Activated CD4-positive, CD25-positive, alpha-beta regulatory T cell (primary cell): Measurements from ENCODE around the gene DNMBP.
"Not testable (repeated sequence)": the region's sequence is repeated elsewhere in the genome, so short reads cannot be mapped to it uniquely, and the experiment has no call there.

Source experiments
- DNase-seq, 4 experiments: peaks; one replicate each; lab custom pipeline; 2025; lab: John Stamatoyannopoulos, UW

Gene DNMBP

DNA sequence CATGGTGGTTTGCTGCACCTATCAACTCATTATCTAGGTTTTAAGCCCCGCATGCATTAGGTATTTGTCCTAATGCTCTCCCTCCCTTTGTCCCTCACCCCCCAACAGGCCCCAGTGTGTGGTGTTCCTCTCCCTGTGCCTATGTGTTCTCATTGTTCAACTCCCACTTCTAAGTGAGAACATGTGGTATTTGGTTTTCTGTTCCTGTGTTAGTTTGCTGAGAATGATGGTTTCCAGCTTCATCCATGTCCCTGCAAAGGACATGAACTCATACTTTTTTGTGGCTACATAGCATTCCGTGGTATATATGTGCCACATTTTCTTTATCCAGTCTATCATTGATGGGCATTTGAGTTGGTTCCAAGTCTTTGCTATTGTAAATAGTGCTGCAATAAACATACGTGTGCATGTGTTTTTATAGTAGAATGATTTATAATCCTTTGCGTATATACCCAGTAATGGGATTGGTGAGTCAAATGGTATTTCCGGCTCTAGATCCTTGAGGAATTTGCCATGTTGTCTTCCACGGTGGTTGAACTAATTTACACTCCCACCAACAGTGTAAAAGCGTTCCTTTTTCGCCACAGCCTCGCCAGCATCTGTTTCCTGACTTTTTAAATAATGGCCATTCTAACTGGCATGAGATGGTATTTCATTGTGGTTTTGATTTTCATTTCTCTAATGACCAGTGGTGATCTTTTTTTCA lies 146.1 kb downstream of the DNMBP start:
- DNase-seq: not testable (repeated sequence)

DNA sequence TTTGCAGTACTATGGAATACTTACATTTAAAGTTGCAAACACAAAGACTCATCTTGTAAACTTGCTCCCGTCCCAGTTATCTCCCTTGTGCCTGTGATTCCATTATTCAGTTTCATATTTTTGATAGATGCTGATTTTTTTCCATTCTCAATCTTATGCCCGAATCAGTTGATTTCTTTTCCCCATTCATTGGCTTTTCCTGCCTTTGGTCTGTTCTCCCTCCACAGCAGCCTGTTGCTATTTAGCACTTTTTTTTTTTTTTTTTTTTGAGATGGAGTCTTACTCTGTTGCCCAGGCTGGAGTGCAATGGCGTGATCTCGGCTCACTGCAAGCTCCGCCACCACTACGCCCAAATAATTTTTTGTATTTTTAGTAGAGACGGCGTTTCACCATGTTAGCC lies 149.3 kb downstream of the DNMBP start:
- DNase-seq: no peak

DNA sequence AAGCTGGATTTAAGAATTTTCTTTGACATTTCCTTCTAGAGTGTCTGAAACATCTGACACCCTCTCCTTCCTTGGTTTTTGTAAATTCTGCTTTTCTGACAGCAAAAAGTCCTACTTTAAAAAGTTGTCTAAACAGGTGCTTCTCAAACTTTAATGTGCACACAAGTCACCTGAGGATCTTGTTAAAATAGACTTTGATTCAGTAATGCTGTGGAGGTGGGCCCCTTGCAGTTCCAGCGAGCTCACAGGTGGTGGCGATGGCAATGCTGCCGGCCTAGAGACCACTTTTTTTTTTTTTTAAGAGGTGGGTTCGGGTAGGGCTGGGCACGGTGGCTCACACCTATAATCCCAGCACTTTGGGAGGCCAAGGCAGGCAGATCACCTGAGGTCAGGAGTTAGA lies 150.2 kb downstream of the DNMBP start:
- DNase-seq: no peak

DNA sequence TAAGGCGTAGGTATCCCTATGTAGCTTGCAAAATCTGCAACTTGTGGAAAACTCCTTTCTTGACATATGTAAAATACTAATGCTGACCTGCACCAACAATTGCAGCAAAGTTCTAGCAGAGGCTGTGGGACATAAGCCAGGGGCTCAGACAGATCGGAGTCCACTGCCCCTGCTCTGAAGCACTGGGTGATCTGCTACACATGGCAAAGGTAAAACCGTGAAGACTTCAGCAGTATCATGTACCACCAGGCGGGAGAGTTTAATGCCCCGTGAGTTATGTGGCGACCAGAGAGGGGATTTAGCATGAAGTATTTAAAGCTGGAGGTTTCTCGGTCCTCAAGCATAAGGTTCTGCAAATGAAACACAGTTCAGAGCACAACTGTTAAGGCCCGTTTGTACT lies 150.9 kb downstream of the DNMBP start:
- DNase-seq: no peak

DNA sequence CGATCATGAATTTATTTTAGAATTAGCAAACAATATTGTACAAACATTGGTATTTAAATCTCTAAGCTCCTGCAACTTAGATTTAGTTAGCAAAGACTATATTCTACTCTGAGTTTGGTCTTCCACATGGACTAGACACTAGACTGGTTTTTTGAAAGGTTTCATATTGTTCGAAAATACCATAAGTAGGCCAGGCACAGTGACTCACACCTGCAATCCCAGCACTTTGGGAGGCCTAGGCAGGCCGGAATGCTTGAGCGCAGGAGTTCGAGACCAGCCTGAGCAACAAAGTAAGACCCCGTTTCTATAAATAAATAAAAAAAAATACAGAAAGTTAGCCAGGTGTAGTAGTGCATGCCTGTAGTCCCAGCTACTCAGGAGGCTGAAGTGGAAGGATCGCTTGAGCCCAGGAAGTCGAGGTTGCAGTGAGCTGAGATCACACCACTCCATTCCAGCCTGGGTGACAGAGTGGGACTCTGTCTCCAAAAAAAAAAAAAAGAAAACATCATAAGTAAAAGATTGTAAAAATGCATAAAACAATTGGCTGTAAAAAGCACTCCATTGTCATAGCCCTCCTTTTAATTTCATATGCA lies 154.2 kb downstream of the DNMBP start:
- no peak for DNase-seq

DNA sequence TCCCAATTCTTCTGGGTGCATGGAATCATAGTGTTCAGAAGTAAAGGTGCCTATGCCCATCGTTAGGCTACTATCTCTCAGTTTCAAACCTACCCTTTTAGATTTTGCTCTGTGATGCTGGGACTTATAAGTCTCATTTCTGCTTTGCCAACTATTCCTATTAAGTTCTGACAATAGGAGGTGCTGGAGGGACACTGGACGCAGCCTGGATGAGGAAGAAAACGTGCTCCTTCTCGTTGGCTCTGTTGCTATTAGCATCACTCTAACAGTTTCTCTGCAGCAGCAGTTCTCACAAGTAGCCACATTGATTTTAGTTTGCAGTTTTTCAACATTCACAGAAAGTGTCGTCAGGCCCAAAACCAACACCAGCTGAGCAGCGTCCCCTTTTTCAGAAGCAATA lies 154.9 kb downstream of the DNMBP start:
- no peak for DNase-seq

DNA sequence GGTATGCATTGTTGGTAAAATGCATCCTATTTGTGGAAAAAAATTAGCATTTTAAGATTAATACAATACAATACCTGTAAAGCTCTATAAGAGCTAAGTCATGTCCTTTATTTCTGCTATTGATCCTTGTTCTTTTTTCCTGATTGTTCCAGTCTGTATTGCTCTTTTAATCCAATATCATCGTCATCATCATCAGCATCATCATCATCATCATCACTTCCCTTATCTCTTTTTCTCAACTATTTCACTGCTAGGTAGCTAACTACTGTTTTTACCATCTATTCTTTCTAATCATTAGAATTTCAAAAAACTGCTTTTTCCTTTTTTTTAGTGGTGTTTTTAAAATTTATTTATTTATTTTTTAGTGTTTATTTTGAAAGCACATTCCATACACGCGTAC lies 156.1 kb downstream of the DNMBP start:
- no peak for DNase-seq

DNA sequence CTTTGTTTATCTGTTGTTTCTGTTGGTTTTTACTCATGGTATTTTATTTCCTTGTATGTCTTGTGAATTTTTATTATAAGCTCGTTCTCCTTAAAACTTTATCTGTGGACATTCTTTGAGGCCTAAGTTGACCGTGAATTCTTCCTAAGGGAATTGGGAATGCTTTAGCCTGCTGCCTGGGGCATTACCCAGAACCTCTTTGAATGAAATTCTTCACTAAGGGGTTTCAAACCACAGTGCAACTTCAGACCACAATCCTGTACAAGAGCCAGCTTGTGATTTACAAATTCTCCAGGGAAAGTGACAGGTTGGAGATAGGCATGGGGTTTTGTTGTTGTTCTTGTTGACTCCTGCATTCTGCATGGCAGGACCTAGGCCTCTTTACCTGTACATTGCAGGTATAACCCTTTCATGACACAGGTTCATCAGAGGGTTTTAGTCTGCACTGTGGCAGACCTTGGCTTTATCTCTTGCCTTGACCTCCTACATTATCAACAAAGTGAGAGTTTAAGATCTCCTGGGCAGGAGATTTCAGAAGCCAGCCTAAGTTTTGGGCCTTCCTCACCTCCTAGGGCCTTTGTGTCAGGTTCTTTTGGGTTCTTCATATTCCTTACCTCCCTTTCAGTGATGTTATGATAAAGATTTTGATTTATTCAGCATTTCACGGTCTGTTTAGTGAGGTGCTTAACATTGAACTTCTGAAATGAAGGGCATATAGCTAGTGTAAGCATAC lies 157.1 kb downstream of the DNMBP start:
- DNase-seq: no peak

DNA sequence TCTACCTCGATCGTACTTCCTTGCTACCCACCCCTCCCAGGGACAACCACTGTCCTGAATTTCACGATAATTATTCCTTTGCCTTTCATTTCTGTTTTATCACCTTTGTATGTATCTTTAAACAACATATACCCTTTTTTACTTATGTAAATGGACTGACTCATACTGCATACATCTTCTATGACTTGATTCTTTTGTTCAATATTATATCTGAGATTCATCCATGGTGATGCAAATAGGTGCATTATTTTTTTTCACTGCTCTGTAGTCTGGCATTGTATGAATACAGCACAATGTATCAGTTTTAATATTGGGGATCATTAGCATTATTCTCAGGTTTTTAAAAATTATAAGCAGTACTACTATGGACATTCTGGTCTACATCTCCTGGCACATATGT lies 157.9 kb downstream of the DNMBP start:
- no peak for DNase-seq

DNA sequence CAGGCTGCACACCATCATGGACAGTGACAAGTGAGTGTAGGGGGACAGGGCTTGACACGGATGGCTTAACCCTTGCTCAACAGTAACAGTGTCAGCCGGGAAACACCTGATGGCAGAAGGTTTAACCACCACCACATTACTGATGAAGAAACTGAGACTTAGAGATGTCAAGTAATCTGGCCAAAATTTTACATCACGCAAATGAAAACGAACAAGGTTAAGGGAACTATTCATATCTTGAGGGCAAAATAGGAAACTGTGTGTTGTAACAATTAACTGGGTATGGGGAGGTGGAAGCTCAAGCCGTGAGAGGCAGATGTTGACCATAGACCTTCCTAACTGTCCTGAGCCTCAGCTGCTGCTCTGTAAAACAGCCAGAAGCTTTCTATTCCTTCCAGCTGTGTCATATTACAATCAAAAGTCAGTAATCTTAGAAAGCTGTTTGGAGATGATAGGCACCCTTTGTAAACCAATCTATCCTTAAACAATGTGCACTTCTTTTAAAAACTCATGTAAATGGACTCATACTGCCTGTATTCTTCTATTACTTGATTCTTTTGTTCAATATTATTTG lies 158.9 kb downstream of the DNMBP start:
- no peak for DNase-seq

DNA sequence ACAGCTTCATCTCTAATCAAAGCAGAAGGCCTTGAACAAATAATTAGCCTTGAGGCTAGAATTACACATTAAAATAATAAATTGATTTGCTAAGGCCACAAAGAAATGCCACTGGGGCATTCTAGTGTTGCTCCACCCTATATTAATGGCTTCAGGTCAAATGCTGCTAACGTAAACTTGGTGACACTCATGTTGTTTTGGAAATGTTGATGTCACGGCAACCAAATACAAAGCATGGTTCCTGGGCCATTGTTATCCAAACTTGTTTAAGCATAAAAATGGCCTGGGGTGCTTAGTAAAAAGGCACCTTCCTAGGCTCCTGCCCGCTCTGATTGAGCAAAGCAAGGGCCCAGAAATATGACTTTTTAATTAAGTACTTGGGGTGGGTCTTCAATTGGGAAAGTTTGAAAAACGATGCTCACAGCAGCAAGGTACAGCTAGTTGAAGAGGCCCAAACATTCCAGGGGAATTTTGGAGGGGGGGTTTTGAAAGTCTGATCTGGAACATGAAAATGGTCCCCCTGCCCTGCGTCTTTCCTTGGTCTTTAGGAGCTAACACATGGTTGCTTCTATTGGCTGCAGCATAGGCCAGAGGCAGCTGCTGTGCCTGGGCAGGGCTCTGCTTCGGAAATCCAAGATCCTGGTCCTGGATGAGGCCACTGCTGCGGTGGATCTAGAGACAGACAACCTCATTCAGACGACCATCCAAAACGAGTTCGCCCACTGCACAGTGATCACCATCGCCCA lies 159.6 kb downstream of the DNMBP start:
- DNase-seq: no peak

DNA sequence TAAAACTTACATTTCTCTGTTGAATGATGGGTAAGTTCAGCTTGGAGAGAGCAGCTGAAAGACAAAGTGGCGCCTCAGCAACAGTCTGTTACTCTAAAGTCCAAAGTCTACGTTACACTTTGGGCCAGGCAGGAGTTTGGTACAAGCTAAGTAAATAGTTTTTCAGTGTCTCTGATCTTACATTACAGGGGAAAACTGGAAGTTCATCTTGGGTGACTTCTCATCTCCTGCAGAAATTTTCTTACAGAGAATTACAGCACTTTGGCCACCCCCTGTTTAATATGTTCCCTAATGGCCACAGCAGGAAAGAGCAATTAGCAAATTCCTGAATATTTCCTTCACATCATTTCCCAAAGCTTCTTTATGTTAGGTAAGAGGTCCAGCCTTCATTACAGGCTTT lies 160.2 kb downstream of the DNMBP start:
- no peak for DNase-seq

DNA sequence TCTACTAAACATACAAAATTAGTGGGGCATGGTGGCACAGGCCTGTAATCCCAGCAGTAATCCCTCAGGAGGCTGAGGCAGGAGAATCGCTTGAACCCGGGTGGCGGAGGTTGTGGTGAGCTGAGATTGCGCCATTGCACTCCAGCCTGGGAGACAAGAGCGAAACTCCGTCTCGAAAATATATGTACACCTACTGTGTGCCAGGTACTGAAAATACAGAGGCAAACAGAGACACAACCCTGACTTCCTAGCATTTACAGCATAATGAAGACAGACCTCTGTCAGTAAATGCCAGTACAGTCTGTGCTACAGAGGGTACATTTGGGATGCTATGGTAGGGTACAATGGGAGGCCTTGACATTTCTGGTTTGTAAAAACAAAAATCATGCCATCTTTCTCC lies 160.7 kb downstream of the DNMBP start:
- no peak for DNase-seq

DNA sequence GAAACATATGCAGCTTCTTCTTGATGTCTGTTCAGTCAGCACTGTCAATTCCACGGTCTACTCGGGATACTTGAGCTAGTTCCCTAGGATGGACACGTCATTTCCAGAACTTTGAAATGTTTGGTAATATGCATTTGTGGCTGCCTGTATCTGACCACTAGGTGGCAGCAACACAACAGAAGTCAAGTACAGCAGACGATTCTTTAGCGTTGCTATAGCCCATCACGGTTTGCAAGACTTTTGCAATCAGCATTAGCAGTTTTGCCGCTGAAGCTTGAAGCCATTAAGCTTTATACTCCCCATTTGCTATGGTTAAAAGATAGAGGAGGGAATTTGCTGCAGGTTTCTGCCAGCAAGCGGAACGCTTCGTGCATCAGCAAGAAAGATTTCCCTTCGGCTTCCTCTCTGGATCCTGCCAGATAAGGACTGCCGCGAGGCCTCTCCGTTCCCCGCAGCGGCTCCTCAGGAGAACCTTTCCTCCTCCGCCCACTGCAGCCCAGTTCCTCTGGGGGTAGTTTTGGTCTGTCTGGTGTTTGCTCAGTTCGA lies 163.8 kb downstream of the DNMBP start:
- DNase-seq: peak; percentile 14 to 41 (median 32)

DNA sequence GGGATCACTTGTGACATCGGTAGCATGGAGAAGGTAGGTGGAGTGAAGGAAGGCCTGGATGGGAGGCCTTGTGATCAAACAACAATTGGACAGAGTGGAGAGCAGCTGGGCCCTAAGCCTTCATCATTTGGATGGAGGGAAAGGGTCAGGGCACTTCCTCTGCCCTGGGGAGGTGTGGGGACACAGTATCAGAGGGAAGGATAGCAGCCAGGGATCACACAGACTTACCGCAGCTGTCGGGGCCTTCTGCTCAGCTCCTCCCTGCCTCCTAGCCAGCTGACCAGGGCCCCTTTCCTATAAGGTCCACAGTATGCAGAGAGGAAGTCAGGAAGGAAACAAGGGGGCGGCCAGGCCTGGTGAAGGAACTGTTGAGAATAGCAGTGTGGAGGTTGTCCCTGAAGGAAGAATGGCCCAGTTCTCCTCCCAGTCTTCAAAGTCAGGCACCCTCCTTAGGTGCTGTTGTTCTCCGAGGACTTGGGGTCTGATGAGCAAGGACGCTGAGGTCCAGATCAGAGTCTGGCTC lies 165.3 kb downstream of the DNMBP start:
- DNase-seq: no peak

DNA sequence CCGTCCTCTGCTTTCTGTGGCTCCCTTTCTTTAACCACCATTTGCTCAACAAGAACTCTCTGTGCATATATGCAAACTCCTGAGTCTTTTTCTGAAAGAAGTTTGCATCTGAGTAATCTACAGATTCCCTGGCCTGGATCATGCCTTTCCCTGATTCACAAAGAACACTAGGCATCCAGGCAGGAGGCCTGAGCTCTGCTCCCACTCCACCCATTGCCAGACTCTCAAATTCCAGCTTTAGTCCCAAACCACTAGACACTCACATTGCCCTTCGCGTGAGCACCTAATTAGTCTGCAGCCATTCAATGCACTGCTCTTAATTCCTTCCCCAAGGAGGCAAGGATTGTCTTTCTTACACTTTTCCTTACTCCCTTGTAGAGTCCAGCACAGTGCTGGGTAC lies 166.4 kb downstream of the DNMBP start:
- DNase-seq: no peak

DNA sequence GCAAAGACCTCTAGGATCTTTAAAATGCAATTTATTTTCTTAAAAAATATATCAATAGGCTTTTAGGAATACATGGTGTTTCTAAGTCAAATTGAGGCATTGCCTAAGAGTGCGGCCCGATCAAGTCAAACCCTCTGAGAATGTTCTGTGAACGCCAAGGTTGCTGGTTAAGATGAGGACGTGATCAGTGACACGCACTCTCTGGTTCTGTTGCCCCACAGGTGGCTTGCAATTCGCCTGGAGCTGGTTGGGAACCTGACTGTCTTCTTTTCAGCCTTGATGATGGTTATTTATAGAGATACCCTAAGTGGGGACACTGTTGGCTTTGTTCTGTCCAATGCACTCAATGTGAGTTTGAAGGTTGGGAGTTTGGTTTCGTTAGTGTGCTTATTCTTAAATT lies 168.0 kb downstream of the DNMBP start:
- no peak for DNase-seq

DNA sequence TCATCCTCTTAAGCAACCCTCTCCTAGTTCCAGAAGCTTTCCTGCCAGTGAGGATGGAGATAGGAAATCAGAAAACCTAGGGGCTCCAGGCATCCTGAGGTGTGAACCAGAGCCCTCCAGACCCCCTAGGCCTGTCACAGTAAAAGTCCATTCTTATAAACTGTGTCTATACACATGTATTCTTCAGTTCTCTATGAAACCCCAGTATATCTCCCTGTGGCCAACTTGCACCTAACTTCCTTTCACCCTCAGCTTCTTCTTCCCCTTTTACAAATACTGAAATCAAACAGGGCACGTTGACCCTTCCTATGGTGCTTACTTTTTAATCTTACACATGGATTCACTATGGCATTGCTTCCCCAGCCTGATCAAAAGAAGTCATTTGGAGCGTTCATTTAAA lies 168.9 kb downstream of the DNMBP start:
- not testable (repeated sequence) for DNase-seq

DNA sequence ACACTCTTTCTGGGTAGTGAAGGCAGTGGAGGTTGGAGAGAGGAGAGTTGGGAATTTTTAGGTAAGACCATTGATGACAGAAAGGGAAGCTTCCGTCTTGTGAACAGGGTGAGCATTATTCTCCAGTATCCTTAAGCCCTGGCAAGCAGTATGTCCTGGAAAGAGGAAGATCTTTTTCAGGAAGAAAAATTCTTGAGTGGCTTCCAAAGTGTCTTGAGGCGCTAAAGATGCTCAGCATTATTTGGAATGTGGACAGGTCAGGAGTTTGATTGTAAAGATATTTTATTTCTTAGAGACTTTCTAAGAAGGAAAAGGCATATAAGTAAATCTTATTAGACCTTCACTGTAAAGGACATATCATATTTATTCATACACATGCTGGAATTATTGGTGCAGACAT lies 173.0 kb downstream of the DNMBP start:
- no peak for DNase-seq

DNA sequence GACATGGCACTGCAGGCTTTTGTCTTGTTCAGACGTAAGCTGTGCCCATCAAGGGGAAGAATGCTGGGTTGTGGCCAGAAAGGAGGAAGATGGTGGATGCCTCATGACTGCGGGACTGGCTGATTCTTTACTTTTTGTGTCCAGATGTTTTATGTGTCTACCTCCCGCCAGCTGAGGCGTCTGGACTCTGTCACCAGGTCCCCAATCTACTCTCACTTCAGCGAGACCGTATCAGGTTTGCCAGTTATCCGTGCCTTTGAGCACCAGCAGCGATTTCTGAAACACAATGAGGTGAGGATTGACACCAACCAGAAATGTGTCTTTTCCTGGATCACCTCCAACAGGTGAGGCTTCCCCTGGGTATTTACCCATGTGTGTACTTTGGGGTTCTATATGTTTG lies 173.8 kb downstream of the DNMBP start:
- DNase-seq: no peak

DNA sequence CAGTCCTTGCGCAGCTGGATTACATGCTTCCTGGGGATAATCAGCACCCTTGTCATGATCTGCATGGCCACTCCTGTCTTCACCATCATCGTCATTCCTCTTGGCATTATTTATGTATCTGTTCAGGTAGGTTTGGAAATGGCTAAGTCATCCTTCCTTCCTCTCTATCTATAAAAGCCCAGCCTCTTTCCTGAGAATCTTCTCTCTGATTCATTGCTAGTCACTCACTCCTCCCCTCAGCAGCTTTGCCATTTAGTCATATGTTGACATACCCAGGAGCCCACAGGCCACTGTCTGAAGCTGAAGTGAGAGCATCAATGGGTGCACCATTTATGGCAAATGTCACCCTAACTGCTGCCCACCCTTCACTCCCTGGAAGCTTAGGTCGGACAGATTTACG lies 175.3 kb downstream of the DNMBP start:
- DNase-seq: no peak

DNA sequence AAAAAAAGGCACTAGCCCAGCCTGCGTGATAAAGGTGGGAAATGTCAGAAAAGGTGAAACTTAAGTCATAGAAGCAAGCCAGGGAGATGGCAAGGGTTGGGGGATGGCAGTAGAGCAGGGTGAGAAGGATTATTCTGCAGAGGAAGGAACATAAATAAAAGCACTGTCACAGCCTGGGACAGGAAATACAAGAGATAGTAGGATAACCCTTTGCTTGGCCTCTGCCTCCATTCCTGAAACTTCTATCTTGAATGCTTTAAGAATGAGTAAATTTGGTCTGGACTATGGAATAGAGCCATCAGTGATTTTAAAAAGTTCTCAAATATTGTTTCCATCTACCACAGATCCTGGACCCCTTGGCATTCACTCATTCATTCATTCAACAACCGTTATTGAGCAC lies 177.3 kb downstream of the DNMBP start:
- no peak for DNase-seq
